GM10248 (cell line): Measurements from ENCODE around the gene SEPHS1.

Source experiments
- CTCF ChIA-PET: fragments of 300-600 bp; sonication (Branson Sonifier 250); formaldehyde crosslinking; extraction: SDS; loops from one replicate; lab custom pipeline; 2021; ENCODE audit warnings: antibody characterized with exemption; lab: Yijun Ruan, JAX
- POLR2A ChIA-PET: fragments of 350-650 bp; sonication (Branson Sonifier 250); formaldehyde crosslinking; extraction: SDS; loops from one replicate; lab custom pipeline; 2020; ENCODE audit warnings: antibody characterized with exemption; lab: Yijun Ruan, JAX
- DNase-seq: peaks from one replicate; pipeline ENCODE4 v3.0.0; 2012; ENCODE audit errors: extremely low spot score
- CTCF ChIP-seq: IDR thresholded peaks from 2 replicates; pipeline ENCODE4 v1.5.1; 2012; ENCODE audit warnings: mild to moderate bottlenecking, low read depth; ENCODE audit errors: extremely low read depth, missing control alignments, control extremely low read depth

The SEPHS1 gene

GRCh38 chr10:13352519-13352918 lies 4.4 kb upstream of the SEPHS1 start:
- ChIA-PET POLR2A (no interaction called here), CTCF (interaction anchor here (0.6 to 5.1 kb wide), 20 partner anchors 9 to 234 kb away, joined by 3 to 27 read pairs (median 4); partner anchors contain the start of gene MCM10)
- TF ChIP-seq CTCF, result peak; percentile 60
- peak; percentile 71 for DNase-seq

GRCh38 chr10:13351340-13351915 lies 3.3 kb upstream of the SEPHS1 start:
- TF ChIP-seq CTCF, result no peak
- ChIA-PET POLR2A (no interaction called here), CTCF (interaction anchor here (0.8 to 5.1 kb wide), 15 partner anchors 10 to 253 kb away, joined by 3 to 27 read pairs (median 4); partner anchors contain the start of gene MCM10)
- peak; percentile 33 for DNase-seq

GRCh38 chr10:13349463-13350274 lies 1.6 kb upstream of the SEPHS1 start:
- POLR2A ChIA-PET, result interaction anchor here (0.8 kb wide), 1 partner anchor 188 kb away, joined by 3 read pairs; the partner anchor contains the start of gene MCM10
- no peak for DNase-seq
- CTCF ChIA-PET, result interaction anchor here (0.9 to 5.1 kb wide), 7 partner anchors 21 to 189 kb away, joined by 3 to 27 read pairs (median 4); partner anchors contain the start of gene MCM10
- no peak for TF ChIP-seq CTCF

GRCh38 chr10:13347500-13348156 lies 465 bp downstream of the SEPHS1 start:
- CTCF ChIA-PET, result no interaction called here
- DNase-seq, result peak; percentile 79
- POLR2A ChIA-PET, result interaction anchor here (1.0 kb wide), 1 partner anchor 12 kb away, joined by 3 read pairs; no protein-coding TSS in a partner anchor
- no peak for TF ChIP-seq CTCF

- TF ChIP-seq CTCF, result no peak
- DNase-seq, result no peak
- ChIA-PET POLR2A (interaction anchor here (1.0 kb wide), 1 partner anchor 12 kb away, joined by 3 read pairs; no protein-coding TSS in a partner anchor), CTCF (no interaction called here)
Observed at GRCh38 chr10:13347043-13347499, 1.0 kb downstream of the SEPHS1 start.
